Stimulated activated CD8-positive, alpha-beta memory T cell treated with anti-CD3 and anti-CD28 coated beads, Interleukin-7, amount 100 ng/mL, for 1 hour (primary cell): ENCODE measurements around the gene SPATC1L.
"Not testable (repeated sequence)": the region's sequence is repeated elsewhere in the genome, so short reads cannot be mapped to it uniquely, and the experiment has no call there.

Source experiments
- DNase-seq, 2 donors: peaks; one replicate each; pipeline ENCODE4 v3.0.0-alpha.2; 2020; ENCODE audit warnings: low read depth in 2 of 2

SPATC1L gene

GRCh38 chr21:46150491-46151121 is 33.7 kb downstream of the SPATC1L start:
- no peak for DNase-seq

- no peak for DNase-seq
These were observed 34.2 kb downstream of the SPATC1L start for GRCh38 chr21:46150073-46150472.

GRCh38 chr21:46149205-46149901 is 34.9 kb downstream of the SPATC1L start:
- DNase-seq: no peak

GRCh38 chr21:46148106-46148505 is 36.2 kb downstream of the SPATC1L start:
- no peak for DNase-seq

GRCh38 chr21:46147429-46147828 is 36.8 kb downstream of the SPATC1L start:
- peak in 1 of 2 donors; percentile 17 for DNase-seq

- DNase-seq: no peak
These were observed 37.4 kb downstream of the SPATC1L start for GRCh38 chr21:46146856-46147255.

GRCh38 chr21:46145840-46146691 is 38.2 kb downstream of the SPATC1L start:
- no peak for DNase-seq

- DNase-seq: no peak
These were observed 39.0 kb downstream of the SPATC1L start for GRCh38 chr21:46145159-46145839.

GRCh38 chr21:46144464-46145070 is 39.7 kb downstream of the SPATC1L start:
- DNase-seq: no peak

GRCh38 chr21:46142582-46143473 is 41.4 kb downstream of the SPATC1L start:
- no peak for DNase-seq

- DNase-seq: no peak
These were observed 42.3 kb downstream of the SPATC1L start for GRCh38 chr21:46141767-46142581.

- not testable (repeated sequence) for DNase-seq
These were observed 43.8 kb downstream of the SPATC1L start for GRCh38 chr21:46140352-46141003.

- DNase-seq: no peak
These were observed 44.6 kb downstream of the SPATC1L start for GRCh38 chr21:46139686-46140085.

- no peak for DNase-seq
These were observed 45.8 kb downstream of the SPATC1L start for GRCh38 chr21:46138383-46138970.

GRCh38 chr21:46137908-46138307 is 46.4 kb downstream of the SPATC1L start:
- DNase-seq: no peak

GRCh38 chr21:46136739-46137349 is 47.4 kb downstream of the SPATC1L start:
- DNase-seq: no peak

- DNase-seq: no peak
These were observed 48.4 kb downstream of the SPATC1L start for GRCh38 chr21:46135782-46136395.
